LNCaP clone FGC (cell line): Measurements from ENCODE around the gene PIP5K1B.

Source experiments
- DNase-seq: peaks from one replicate; pipeline ENCODE4 v3.0.0-alpha.2; 2011; ENCODE audit warnings: low read depth
- H3K4me3 ChIP-seq: 2 replicates; pipeline ENCODE4 v1.5.1; 2011; ENCODE audit warnings: mild to moderate bottlenecking, low read depth, low read length, control low read depth
- CTCF ChIP-seq: IDR thresholded peaks from 2 replicates; pipeline ENCODE4 v1.5.1; 2012; ENCODE audit warnings: mild to moderate bottlenecking; ENCODE audit not compliant: control insufficient read depth, insufficient read depth; ENCODE audit errors: extremely low read depth

Gene PIP5K1B

GRCh38 chr9:68725070-68725469 lies 20.0 kb downstream of the PIP5K1B start:
- TF ChIP-seq CTCF: no peak
- no peak for DNase-seq
- no peak overlapping the region for H3K4me3 ChIP-seq

GRCh38 chr9:68726489-68726888 lies 21.4 kb downstream of the PIP5K1B start:
- no peak for DNase-seq
- TF ChIP-seq CTCF: no peak
- H3K4me3 ChIP-seq: no peak overlapping the region

GRCh38 chr9:68727636-68728035 lies 22.6 kb downstream of the PIP5K1B start:
- no peak overlapping the region for H3K4me3 ChIP-seq
- TF ChIP-seq CTCF: no peak
- DNase-seq: no peak

GRCh38 chr9:68728731-68729130 lies 23.7 kb downstream of the PIP5K1B start:
- DNase-seq: no peak
- no peak for TF ChIP-seq CTCF
- H3K4me3 ChIP-seq: no peak overlapping the region

GRCh38 chr9:68730570-68731235 lies 25.7 kb downstream of the PIP5K1B start:
- TF ChIP-seq CTCF: no peak
- no peak for DNase-seq

GRCh38 chr9:68731857-68732256 lies 26.8 kb downstream of the PIP5K1B start:
- no peak for DNase-seq
- H3K4me3 ChIP-seq: no peak overlapping the region
- TF ChIP-seq CTCF: no peak

More at GRCh38 chr9:68730570-68731235, 25.7 kb downstream of the PIP5K1B start:
- no peak overlapping the region for H3K4me3 ChIP-seq

- no peak for TF ChIP-seq CTCF
- no peak for DNase-seq
- no peak overlapping the region for H3K4me3 ChIP-seq
Measured at GRCh38 chr9:68732405-68733020, 27.5 kb downstream of the PIP5K1B start.
